Esophagus (tissue), 2 donors: Measurements from ENCODE around the gene FBXL15. TPM values are rescaled to one million over a fixed set of nuclear protein-coding genes. Genes with fewer than 3 reads are reported as not detected.

ENCODE experiments used
- H3K27ac ChIP-seq, 2 donors: one replicate each; pipeline ENCODE4 v1.5.1; 2013; ENCODE audit warnings: low read depth in 2 of 2, mild to moderate bottlenecking in 2 of 2, inconsistent platforms in 1 of 2, low read length in 1 of 2, moderate library complexity in 1 of 2
- H3K27me3 ChIP-seq, 2 donors: one replicate each; pipeline ENCODE4 v1.6.1; 2013; ENCODE audit warnings: low read length in 2 of 2, control low read depth in 1 of 2, mild to moderate bottlenecking in 1 of 2; ENCODE audit not compliant: insufficient read depth in 2 of 2, control insufficient read depth in 1 of 2
- H3K36me3 ChIP-seq, 2 donors: one replicate each; pipeline ENCODE4 v1.6.1; 2013; ENCODE audit warnings: low read length in 1 of 2; ENCODE audit not compliant: control insufficient read depth in 2 of 2, insufficient read depth in 2 of 2
- H3K4me1 ChIP-seq, 2 donors: one replicate each; pipeline ENCODE4 v1.6.1; 2013; ENCODE audit warnings: low read length in 1 of 2; ENCODE audit not compliant: control insufficient read depth in 2 of 2, insufficient read depth in 2 of 2
- H3K4me3 ChIP-seq, 2 donors: one replicate each; pipeline ENCODE4 v1.5.1; 2013; ENCODE audit warnings: low read length in 2 of 2, mild to moderate bottlenecking in 2 of 2, low read depth in 1 of 2, moderate library complexity in 1 of 2
- H3K9me3 ChIP-seq, 2 donors: one replicate each; pipeline ENCODE4 v1.6.1; 2013; ENCODE audit warnings: mild to moderate bottlenecking in 2 of 2, low read depth in 1 of 2, low read length in 1 of 2, moderate library complexity in 1 of 2; ENCODE audit not compliant: control insufficient read depth in 2 of 2, insufficient read depth in 1 of 2
- WGBS, 2 donors: extraction: QIAGEN DNeasy Blood & Tissue Kit; methylation state at CpG; one replicate each; pipeline ENCODE4 v1.1.7; 2013; 5-methylcytosine and 5-hydroxymethylcytosine counted together
- polyA plus RNA-seq, 2 donors: library from polyadenylated mRNA; stranded (reverse); fragments of 200-250 nt; gene quantifications; one replicate each; pipeline ENCODE4 v1.2.3, GENCODE V29; 2013
- donor health status: healthy with polysubstance abuse.
- donor health status: Bipolar disorder and iron deficiency.

Gene FBXL15
- polyA plus RNA-seq, 2 donors: 6.3 to 15.2 TPM

DNA sequence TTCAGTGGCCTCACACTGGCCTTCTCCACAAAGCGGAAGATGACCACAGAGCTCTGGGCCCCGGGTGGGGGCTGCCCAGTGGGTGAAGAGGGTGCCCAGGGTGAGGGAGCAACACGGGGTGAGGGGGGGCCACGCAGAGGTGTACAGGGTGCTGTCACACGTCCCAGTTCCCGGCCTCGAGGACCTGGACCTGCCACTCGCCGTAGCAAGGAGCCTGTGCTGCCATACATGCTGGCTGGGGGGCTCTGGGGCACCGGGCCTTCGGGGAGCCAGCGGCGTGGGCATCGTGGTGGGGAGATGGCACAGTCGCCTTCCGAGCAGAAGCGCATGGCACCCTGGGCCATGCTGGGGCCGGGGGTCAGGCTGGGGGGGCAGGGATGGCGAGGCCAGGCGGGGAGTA is 3.9 kb upstream of the FBXL15 start:
- Histone ChIP-seq H3K27ac (no peak overlapping the region), H3K9me3 (peaks cover 0 to 8% of the 10 kb centered on the region in 2 donors), H3K36me3 (no peaks in the 10 kb centered on the region), H3K4me1 (peaks cover 14 to 15% of the 10 kb centered on the region in 2 donors), H3K4me3 (no peak overlapping the region), H3K27me3 (no peaks in the 10 kb centered on the region)
- 80 to 81% methylated on average over 20 of the region's 20 CpGs for WGBS, 2 donors

- Histone ChIP-seq H3K9me3 (peaks cover 0 to 5% of the 10 kb centered on the region in 2 donors), H3K4me3 (peak within 1 kb of the TSS; percentile 81 to 86), H3K4me1 (peaks cover 18 to 25% of the 10 kb centered on the region in 2 donors), H3K27ac (no peak within 1 kb of the TSS), H3K36me3 (peaks cover 4 to 5% of the 10 kb centered on the region in 2 donors), H3K27me3 (no peaks in the 10 kb centered on the region)
- 4 to 6% methylated on average over 38 to 45 of the region's 45 CpGs for WGBS, 2 donors
Measured at GRCh38 chr10:102418622-102419268, 1.9 kb upstream of the FBXL15 start, which contains the start of gene PSD. PSD (minus strand) TSS chr10:102418785; CDS start chr10:102417038, 1,747 bp downstream.

- 1% methylated on average over 45 to 54 of the region's 54 CpGs for WGBS, 2 donors
- Histone ChIP-seq H3K4me3 (peak overlapping the region; percentile 81 to 86), H3K4me1 (peaks cover 18 to 25% of the 10 kb centered on the region in 2 donors), H3K27ac (no peak overlapping the region), H3K27me3 (no peaks in the 10 kb centered on the region), H3K9me3 (peaks cover 0 to 5% of the 10 kb centered on the region in 2 donors), H3K36me3 (peaks cover 6 to 8% of the 10 kb centered on the region in 2 donors)
Measured at GRCh38 chr10:102419269-102420180, 1.1 kb upstream of the FBXL15 start.

DNA sequence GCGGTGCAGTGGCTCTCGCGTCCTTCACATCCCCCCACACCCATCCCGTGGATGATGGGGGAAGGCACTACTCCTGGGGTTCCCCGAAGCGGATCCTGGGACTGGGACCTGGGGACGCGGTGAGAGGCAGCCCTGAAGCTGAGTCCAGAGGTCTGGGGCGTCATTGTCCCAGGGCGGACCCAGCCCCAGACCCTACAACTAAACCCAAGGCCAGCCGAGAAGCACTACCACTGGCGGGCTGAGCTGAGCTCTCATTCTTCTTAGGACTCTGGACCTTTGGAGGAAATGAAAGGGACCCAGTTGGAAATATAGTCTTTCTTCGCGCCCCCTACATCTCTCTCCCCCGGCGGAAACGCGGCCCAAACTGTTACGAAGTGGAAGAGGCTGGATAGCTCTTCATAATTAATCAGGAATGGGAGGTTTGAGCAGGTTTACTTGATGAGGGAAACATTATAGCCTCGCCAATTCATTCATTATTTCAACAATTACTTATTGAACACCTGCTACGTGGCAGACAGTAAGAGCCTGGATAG is 389 bp upstream of the FBXL15 start:
- 0 to 1% methylated on average over 21 of the region's 21 CpGs for WGBS, 2 donors
- Histone ChIP-seq H3K4me3 (peak overlapping the region; percentile 81 to 86), H3K27ac (peak overlapping the region; percentile 92 to 94), H3K27me3 (no peaks in the 10 kb centered on the region), H3K4me1 (peaks cover 18 to 25% of the 10 kb centered on the region in 2 donors), H3K36me3 (peaks cover 6 to 10% of the 10 kb centered on the region in 2 donors), H3K9me3 (peaks cover 0 to 5% of the 10 kb centered on the region in 2 donors)

DNA sequence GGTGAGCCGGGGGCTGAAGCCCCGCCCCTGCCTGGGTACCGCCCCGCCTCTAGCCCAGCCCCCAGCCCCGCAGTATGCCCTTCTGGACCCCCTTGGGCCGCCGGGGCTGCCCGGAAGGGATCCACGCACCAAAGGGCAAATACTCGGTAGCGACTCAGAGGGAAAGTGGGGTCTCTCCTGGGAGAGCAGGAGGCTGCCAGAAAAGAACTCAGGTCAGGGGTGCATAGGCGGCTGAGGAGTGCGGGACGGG is 796 bp downstream of the FBXL15 start:
- H3K27me3 ChIP-seq: no peaks in the 10 kb centered on the region
- H3K27ac ChIP-seq: peak overlapping the region; percentile 94
- H3K4me3 ChIP-seq: peak overlapping the region; percentile 81 to 86
- 1% methylated on average over 14 of the region's 14 CpGs for WGBS, 2 donors
- H3K4me1 ChIP-seq: peaks cover 18 to 25% of the 10 kb centered on the region in 2 donors
- H3K36me3 ChIP-seq: peaks cover 6 to 10% of the 10 kb centered on the region in 2 donors
- peaks cover 0 to 5% of the 10 kb centered on the region in 2 donors for H3K9me3 ChIP-seq

GRCh38 chr10:102421757-102422512 is 1.3 kb downstream of the FBXL15 start:
- Histone ChIP-seq H3K9me3 (peaks cover 0 to 5% of the 10 kb centered on the region in 2 donors), H3K27ac (peak overlapping the region; percentile 94), H3K4me1 (peaks cover 18 to 25% of the 10 kb centered on the region in 2 donors), H3K4me3 (peak overlapping the region; percentile 81 to 86), H3K36me3 (peaks cover 6 to 10% of the 10 kb centered on the region in 2 donors), H3K27me3 (no peaks in the 10 kb centered on the region)
- WGBS, 2 donors: 0 to 2% methylated on average over 52 to 62 of the region's 62 CpGs

DNA sequence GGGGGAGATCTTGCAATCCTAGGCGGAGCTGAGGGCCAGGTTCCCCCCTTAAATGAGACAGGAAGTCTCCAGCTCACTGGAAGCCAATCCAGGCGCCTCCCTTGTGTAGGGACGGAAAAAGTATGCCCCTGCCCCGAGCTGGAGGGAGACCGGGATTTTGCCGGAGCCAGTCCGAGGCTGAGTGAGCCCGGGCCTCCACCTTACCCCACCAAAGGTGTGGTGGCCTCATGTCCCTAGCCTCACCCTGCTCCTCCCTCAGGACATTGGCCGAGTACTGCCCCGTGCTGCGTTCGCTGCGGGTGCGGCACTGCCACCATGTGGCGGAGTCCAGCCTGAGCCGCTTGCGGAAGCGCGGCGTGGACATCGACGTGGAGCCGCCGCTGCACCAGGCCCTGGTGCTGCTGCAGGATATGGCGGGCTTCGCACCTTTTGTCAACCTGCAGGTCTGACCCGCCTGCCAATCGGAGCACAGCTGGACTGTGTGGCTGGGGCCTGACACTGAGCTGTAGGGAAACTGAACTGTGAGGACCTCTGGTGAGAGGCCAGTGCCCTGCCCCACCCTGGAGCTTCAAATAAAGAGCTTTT is 2.0 kb downstream of the FBXL15 start:
- H3K27me3 ChIP-seq: no peaks in the 10 kb centered on the region
- H3K9me3 ChIP-seq: peaks cover 0 to 5% of the 10 kb centered on the region in 2 donors
- peak overlapping the region; percentile 47 to 81 for H3K4me3 ChIP-seq
- peak overlapping the region; percentile 94 for H3K27ac ChIP-seq
- peaks cover 6 to 10% of the 10 kb centered on the region in 2 donors for H3K36me3 ChIP-seq
- 7 to 8% methylated on average over 28 of the region's 28 CpGs for WGBS, 2 donors
- H3K4me1 ChIP-seq: peaks cover 18 to 25% of the 10 kb centered on the region in 2 donors

DNA sequence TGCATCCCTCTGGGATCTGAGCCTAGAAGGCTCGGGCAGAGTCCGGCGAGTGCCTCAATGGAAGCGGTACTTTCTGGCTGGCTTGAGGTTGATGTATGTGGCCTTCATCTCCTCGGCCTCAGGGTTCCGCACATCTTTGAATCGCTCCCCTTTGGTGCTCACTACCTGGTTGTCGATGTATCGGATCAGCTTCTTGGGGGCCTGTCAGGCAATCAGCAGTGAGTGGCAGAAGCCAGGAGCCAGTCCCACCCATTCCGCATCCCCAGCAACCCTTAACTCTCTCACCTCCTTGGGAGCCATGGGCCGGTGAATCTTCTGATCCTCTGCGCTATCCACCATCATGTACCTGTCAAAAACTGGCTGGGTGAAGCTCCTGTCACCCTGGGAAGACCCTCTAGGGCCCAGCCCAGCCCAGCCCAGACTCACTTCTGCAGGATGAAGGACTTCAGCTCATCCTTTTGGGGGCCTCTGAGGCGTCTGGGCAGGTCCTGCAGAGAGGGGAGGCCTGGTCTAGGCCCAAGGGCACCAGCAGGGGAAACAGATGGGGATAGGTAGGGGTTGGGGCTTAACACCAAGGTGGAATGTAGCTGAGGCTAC is 2.8 kb downstream of the FBXL15 start:
- peaks cover 6 to 10% of the 10 kb centered on the region in 2 donors for H3K36me3 ChIP-seq
- no peaks in the 10 kb centered on the region for H3K27me3 ChIP-seq
- no peak overlapping the region for H3K27ac ChIP-seq
- peaks cover 16 to 25% of the 10 kb centered on the region in 2 donors for H3K4me1 ChIP-seq
- 86 to 90% methylated on average over 13 of the region's 13 CpGs for WGBS, 2 donors
- H3K9me3 ChIP-seq: peaks cover 0 to 5% of the 10 kb centered on the region in 2 donors
- no peak overlapping the region for H3K4me3 ChIP-seq
